Measurements from ENCODE around the gene THTPA. TPM values are rescaled to one million over a fixed set of nuclear protein-coding genes. Genes with fewer than 3 reads are reported as not detected.

The THTPA gene
- total RNA-seq, 4 donors from 2014 or later = 8.1 to 15.1 (median 13.8) TPM

GRCh38 chr14:23572524-23572828 lies 16.4 kb downstream of the THTPA start:
- no peak overlapping the region for H3K4me3 ChIP-seq
- WGBS, 2 donors = 56 to 65% methylated on average over 4 of the region's 4 CpGs
- H3K36me3 ChIP-seq = no peaks in the 10 kb centered on the region
- no peaks in the 10 kb centered on the region for H3K9me3 ChIP-seq
- TF ChIP-seq, protein P1, sequence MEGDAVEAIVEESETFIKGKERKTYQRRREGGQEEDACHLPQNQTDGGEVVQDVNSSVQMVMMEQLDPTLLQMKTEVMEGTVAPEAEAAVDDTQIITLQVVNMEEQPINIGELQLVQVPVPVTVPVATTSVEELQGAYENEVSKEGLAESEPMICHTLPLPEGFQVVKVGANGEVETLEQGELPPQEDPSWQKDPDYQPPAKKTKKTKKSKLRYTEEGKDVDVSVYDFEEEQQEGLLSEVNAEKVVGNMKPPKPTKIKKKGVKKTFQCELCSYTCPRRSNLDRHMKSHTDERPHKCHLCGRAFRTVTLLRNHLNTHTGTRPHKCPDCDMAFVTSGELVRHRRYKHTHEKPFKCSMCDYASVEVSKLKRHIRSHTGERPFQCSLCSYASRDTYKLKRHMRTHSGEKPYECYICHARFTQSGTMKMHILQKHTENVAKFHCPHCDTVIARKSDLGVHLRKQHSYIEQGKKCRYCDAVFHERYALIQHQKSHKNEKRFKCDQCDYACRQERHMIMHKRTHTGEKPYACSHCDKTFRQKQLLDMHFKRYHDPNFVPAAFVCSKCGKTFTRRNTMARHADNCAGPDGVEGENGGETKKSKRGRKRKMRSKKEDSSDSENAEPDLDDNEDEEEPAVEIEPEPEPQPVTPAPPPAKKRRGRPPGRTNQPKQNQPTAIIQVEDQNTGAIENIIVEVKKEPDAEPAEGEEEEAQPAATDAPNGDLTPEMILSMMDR (IDR thresholded peaks at IDR 0.05) = no peak
- no peak for DNase-seq
- peaks cover 13 to 61% (median 15%) of the 10 kb centered on the region in 4 donors for H3K27me3 ChIP-seq
- peaks cover 14 to 48% (median 20%) of the 10 kb centered on the region in 3 donors for H3K4me1 ChIP-seq
- H3K27ac ChIP-seq = peak overlapping the region in 1 of 4 donors; percentile 46
- intact Hi-C loops (cut with DNase I) = no loop called here

DNA sequence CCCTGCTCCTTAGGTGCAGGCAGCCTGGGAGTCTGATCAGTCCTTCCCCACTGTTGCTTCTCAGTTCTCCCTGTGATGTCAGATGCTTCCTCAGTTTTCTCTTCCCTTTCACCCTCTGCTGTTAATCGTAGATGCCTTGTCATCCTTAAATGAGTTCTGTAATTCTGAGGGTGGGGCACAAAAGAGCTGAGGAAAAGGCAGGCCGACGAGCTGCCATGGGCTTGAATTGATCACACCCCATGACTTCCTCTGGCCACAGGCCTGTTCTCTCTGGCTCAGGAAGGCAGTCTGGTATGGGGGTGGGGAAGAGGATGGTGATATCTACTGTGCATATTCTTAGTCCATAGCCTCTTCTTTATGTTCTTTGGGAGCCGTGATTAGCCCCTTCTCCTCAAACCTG lies 16.8 kb downstream of the THTPA start:
- WGBS, 2 donors = 31 to 47% methylated on average over 4 of the region's 4 CpGs
- Histone ChIP-seq H3K27ac (peak overlapping the region in 1 of 4 donors; percentile 46), H3K4me1 (peaks cover 18 to 48% (median 22%) of the 10 kb centered on the region in 3 donors), H3K36me3 (no peaks in the 10 kb centered on the region), H3K9me3 (no peaks in the 10 kb centered on the region), H3K4me3 (no peak overlapping the region), H3K27me3 (peaks cover 13 to 64% (median 18%) of the 10 kb centered on the region in 4 donors)
- TF ChIP-seq, protein P1 (IDR thresholded peaks at IDR 0.05) = no peak
- intact Hi-C loops (cut with DNase I) = no loop called here
- no peak for DNase-seq

GRCh38 chr14:23573384-23574015 lies 17.4 kb downstream of the THTPA start:
- Histone ChIP-seq H3K27me3 (peaks cover 13 to 71% (median 21%) of the 10 kb centered on the region in 4 donors), H3K36me3 (no peaks in the 10 kb centered on the region), H3K9me3 (no peaks in the 10 kb centered on the region), H3K27ac (no peak overlapping the region), H3K4me3 (no peak overlapping the region), H3K4me1 (peaks cover 15 to 46% (median 18%) of the 10 kb centered on the region in 3 donors)
- TF ChIP-seq, protein P1 (IDR thresholded peaks at IDR 0.05) = no peak
- no peak for TF ChIP-seq POLR2A (IDR thresholded peaks at IDR 0.05)
- 62 to 79% methylated on average over 4 to 5 of the region's 5 CpGs for WGBS, 2 donors
- intact Hi-C loops (cut with DNase I) = no loop called here
- DNase-seq = no peak

DNA sequence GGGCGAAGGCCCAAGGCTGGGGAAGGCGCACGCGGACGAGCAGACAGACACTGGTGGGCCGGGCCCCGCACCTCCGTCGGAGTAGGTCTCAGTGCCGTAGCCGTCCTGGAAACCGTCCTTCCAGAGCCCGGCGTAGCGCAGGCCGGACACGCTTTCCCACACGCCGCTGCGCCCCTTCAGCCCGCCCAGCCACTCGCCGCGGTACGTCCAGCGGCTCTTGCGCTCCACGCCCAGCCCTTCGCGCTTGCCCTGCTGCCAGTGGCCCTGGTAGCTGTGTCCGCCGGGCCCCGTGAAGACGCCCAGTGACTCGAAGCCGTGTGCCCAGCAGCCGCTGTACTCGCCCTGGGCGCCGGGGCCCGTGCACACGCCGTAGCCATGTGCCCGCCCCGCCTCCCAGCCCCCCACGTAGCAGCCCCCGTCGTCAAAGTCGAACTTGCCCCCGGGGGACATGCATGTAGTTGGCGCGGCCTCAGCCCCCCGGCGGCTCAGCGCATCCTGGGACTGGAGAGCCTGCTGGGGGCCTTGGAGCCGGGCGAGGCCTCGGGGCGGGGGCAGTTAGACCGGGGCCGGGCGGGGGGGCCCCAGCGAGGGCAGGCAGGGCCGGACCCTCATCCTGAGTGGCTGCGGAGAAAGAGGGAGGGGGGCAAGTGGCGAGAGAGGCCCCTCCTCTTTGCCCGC lies 21.1 kb downstream of the THTPA start:
- no peak overlapping the region for H3K27ac ChIP-seq
- H3K4me3 ChIP-seq = peak overlapping the region in 3 of 4 donors; percentile 8 to 59 (median 26)
- H3K9me3 ChIP-seq = no peaks in the 10 kb centered on the region
- TF ChIP-seq, protein P1 (IDR thresholded peaks at IDR 0.05) = no peak
- no peak for TF ChIP-seq POLR2A (IDR thresholded peaks at IDR 0.05)
- intact Hi-C loops (cut with DNase I) = no loop called here
- peaks cover 14 to 34% (median 18%) of the 10 kb centered on the region in 3 donors for H3K4me1 ChIP-seq
- 5 to 15% methylated on average over 12 to 13 of the region's 67 CpGs for WGBS, 2 donors
- peaks cover 13 to 87% (median 21%) of the 10 kb centered on the region in 4 donors for H3K27me3 ChIP-seq
- no peaks in the 10 kb centered on the region for H3K36me3 ChIP-seq
- no peak for DNase-seq

DNA sequence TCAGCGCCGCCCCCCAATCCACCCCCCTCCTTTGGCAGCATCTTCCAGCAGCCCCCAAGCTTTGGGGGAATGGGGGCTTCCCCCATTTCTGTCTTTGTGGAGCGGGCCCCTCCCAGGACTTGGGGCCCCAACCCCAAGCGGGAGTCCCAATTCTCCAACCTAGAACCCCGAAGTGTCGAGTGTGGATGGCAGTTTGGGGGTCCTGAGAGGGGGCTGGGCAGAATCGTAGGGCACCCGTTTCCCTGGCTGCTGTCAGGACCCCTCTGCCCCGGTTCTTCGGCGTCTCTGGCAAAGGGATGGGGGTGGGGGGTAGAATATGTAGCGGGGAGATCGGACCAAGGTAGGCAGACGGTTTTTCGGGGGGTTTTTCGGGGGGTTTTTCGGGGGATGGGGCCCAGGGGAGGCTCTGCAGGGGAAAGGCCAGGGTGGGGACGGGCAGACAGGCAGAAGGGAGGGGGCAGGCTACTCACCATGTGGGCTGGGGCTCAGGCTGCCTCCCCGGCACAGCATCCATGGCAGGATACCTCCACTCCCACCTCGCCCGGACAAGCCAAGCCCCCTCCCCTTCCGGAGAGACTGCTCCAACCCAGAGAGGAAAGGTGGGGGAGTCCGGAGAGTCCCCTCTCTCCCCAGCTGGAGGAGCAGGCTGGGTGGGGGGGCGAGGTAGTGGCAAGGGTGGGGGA lies 21.8 kb downstream of the THTPA start:
- Histone ChIP-seq H3K27me3 (peaks cover 13 to 92% (median 21%) of the 10 kb centered on the region in 4 donors), H3K36me3 (no peaks in the 10 kb centered on the region), H3K9me3 (no peaks in the 10 kb centered on the region), H3K4me1 (peaks cover 14 to 34% (median 18%) of the 10 kb centered on the region in 3 donors), H3K4me3 (peak overlapping the region in 2 of 4 donors; percentile 26 to 59), H3K27ac (no peak overlapping the region)
- 4 to 6% methylated on average over 9 to 16 of the region's 24 CpGs for WGBS, 2 donors
- intact Hi-C loops (cut with DNase I) = no loop called here
- TF ChIP-seq POLR2A (IDR thresholded peaks at IDR 0.05) = no peak
- TF ChIP-seq, protein P1 (IDR thresholded peaks at IDR 0.05) = no peak
- DNase-seq = no peak

All from esophagus squamous epithelium (tissue), 5 donors.